ENCODE results near the gene ARPC1B.
A peak's percentile ranks its signal among the peaks of the same experiment; 100 is the strongest.
"Not testable (repeated sequence)": the region's sequence is repeated elsewhere in the genome, so short reads cannot be mapped to it uniquely, and the experiment has no call there.

ARPC1B gene

GRCh38 chr7:99368750-99369389, 5.7 kb upstream of the ARPC1B start:
- no peak for DNase-seq

- DNase-seq = no peak
Measured at GRCh38 chr7:99369767-99370391, 4.7 kb upstream of the ARPC1B start.

GRCh38 chr7:99371376-99371920, 3.1 kb upstream of the ARPC1B start:
- DNase-seq = no peak

GRCh38 chr7:99372275-99373090, 2.0 kb upstream of the ARPC1B start:
- DNase-seq = peak in 5 of 51 donors; percentile 4 to 20 (median 11)

- no peak for DNase-seq
Measured at GRCh38 chr7:99373091-99374066, 1.2 kb upstream of the ARPC1B start.

GRCh38 chr7:99375070-99375807, 709 bp downstream of the ARPC1B start:
- DNase-seq = peak in 40 of 51 donors; percentile 7 to 65 (median 35)

GRCh38 chr7:99379043-99379577, 4.6 kb downstream of the ARPC1B start:
- peak in 5 of 51 donors; percentile 9 to 45 (median 11) for DNase-seq

GRCh38 chr7:99379693-99380031, 5.1 kb downstream of the ARPC1B start:
- not testable (repeated sequence) for DNase-seq

- DNase-seq = peak in 21 of 51 donors; percentile 7 to 68 (median 24)
Measured at GRCh38 chr7:99380032-99380822, 5.7 kb downstream of the ARPC1B start.

- no peak for DNase-seq
Measured at GRCh38 chr7:99380823-99381663, 6.5 kb downstream of the ARPC1B start.

- DNase-seq = no peak
Measured at GRCh38 chr7:99381664-99382075, 7.1 kb downstream of the ARPC1B start.

GRCh38 chr7:99383203-99383602, 8.7 kb downstream of the ARPC1B start:
- DNase-seq = no peak

GRCh38 chr7:99383791-99384370, 9.4 kb downstream of the ARPC1B start:
- no peak for DNase-seq

GRCh38 chr7:99384523-99384922, 10.0 kb downstream of the ARPC1B start:
- no peak for DNase-seq

GRCh38 chr7:99385564-99385963, 11.0 kb downstream of the ARPC1B start:
- DNase-seq = no peak

- DNase-seq = no peak
Measured at GRCh38 chr7:99386584-99387238, 12.2 kb downstream of the ARPC1B start.

- not testable (repeated sequence) for DNase-seq
Measured at GRCh38 chr7:99387239-99387635, 12.7 kb downstream of the ARPC1B start.

Measured in hypothalamus (tissue), 51 donors.